Thoracic aorta (tissue), 2 donors: Measurements from ENCODE around the gene RAD23A. TPM values are rescaled to one million over a fixed set of nuclear protein-coding genes. Genes with fewer than 3 reads are reported as not detected.
"Not testable (repeated sequence)": the region's sequence is repeated elsewhere in the genome, so short reads cannot be mapped to it uniquely, and the experiment has no call there.

ENCODE experiments used
- ATAC-seq: fragments of 150-250 bp; one replicate; pipeline ENCODE4 v1.8.0; 2017; ENCODE audit warnings: low read depth; ENCODE audit not compliant: insufficient number of reproducible peaks, low FRiP score
- DNase-seq: peaks from one replicate; pipeline ENCODE4 v3.0.0-alpha.2; 2020; ENCODE audit warnings: low spot score
- H3K27ac ChIP-seq, 2 donors: fragments of 200-600 bp; sonication (generic); 1 replicate in 1 of 2; 2 replicates in 1 of 2; pipeline ENCODE4 v1.5.1; 2016; ENCODE audit warnings: mild to moderate bottlenecking in 2 of 2, moderate library complexity in 2 of 2
- H3K27me3 ChIP-seq: fragments of 200-600 bp; sonication (generic); replicated peaks from 2 replicates; pipeline ENCODE4 v1.6.0; 2016; ENCODE audit warnings: mild to moderate bottlenecking; ENCODE audit not compliant: insufficient read depth
- H3K36me3 ChIP-seq: fragments of 200-600 bp; sonication (generic); one replicate; pipeline ENCODE4 v1.5.1; 2016
- H3K4me1 ChIP-seq, 2 donors: fragments of 200-600 bp; sonication (generic); 1 replicate in 1 of 2; 2 replicates in 1 of 2; pipeline versions ENCODE4 v1.5.1 to v1.6.0; 2016; ENCODE audit warnings: low read depth in 2 of 2, mild to moderate bottlenecking in 1 of 2; ENCODE audit not compliant: control insufficient read depth in 1 of 2
- H3K4me3 ChIP-seq: fragments of 200-600 bp; sonication (generic); 2 replicates; pipeline ENCODE4 v1.5.1; 2016; ENCODE audit warnings: mild to moderate bottlenecking
- H3K9me3 ChIP-seq: fragments of 200-600 bp; sonication (generic); 2 replicates; pipeline ENCODE4 v1.5.1; 2016
- total RNA-seq, 2 donors: library from RNA; depleted of rRNA; stranded (reverse); fragments of >200 nt; gene quantifications; one replicate each; pipeline versions ENCODE4 v1.1.0 to v1.2.3, GENCODE V29; 2016
- TF ChIP-seq, protein P1 (sequence below): fragments of 200-600 bp; sonication (generic); IDR thresholded peaks from one replicate; pipeline ENCODE4 v1.5.1; 2019; ENCODE audit warnings: antibody characterized with exemption

Gene RAD23A
- total RNA-seq, 2 donors from 2014 or later = 116 to 130 TPM

DNA sequence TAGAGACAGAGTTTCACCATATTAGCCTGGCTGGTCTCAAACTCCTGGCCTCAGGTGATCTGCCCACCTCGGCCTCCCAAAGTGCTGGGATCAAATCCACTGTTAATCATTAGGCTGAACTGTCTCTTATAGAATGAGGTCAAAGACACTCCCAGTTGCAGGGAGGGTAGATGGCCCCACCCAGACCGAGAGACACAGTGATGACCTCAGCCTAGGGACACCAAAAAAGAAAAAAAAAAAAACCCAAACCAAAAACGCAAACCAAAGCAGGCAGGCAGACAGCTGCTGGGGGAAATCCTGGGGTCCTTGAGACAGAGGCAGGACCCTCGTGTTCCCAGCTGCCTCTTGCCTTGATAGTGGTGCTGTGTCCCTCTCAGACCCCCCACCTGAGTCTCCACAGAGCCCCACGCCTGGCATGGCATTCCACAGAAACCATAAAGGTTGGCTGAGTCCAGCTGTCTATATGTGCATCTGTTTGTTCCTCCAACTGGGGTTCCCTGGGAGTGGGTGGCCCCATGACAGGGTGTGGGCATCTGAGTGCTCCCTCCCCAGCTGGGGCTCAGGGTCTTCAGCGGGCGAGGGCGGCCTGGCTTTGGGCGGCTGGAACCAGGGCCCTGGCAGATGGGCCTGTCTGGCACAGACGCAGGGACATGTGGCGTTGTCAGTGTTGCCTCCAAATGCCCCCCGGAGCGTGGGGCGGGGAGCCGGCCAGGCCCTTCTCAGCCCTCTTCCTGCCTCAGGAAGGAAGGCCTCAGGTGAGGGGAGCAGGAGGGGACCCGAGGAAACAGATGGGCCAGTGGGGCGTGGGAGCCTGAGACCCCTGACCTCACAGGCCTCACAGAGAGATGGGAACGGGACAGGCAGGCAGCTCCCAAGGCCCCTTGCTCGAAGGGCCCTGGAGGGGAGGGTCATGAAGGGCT lies 28.9 kb downstream of the RAD23A start:
- TF ChIP-seq, protein P1, sequence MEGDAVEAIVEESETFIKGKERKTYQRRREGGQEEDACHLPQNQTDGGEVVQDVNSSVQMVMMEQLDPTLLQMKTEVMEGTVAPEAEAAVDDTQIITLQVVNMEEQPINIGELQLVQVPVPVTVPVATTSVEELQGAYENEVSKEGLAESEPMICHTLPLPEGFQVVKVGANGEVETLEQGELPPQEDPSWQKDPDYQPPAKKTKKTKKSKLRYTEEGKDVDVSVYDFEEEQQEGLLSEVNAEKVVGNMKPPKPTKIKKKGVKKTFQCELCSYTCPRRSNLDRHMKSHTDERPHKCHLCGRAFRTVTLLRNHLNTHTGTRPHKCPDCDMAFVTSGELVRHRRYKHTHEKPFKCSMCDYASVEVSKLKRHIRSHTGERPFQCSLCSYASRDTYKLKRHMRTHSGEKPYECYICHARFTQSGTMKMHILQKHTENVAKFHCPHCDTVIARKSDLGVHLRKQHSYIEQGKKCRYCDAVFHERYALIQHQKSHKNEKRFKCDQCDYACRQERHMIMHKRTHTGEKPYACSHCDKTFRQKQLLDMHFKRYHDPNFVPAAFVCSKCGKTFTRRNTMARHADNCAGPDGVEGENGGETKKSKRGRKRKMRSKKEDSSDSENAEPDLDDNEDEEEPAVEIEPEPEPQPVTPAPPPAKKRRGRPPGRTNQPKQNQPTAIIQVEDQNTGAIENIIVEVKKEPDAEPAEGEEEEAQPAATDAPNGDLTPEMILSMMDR = no peak
- Histone ChIP-seq H3K36me3 (no peaks in the 10 kb centered on the region), H3K4me3 (no peak overlapping the region), H3K27me3 (no peaks in the 10 kb centered on the region), H3K27ac (no peak overlapping the region), H3K9me3 (no peaks in the 10 kb centered on the region), H3K4me1 (peaks cover 0 to 6% of the 10 kb centered on the region in 2 donors)
- ATAC-seq (no peak), DNase-seq (no peak)

DNA sequence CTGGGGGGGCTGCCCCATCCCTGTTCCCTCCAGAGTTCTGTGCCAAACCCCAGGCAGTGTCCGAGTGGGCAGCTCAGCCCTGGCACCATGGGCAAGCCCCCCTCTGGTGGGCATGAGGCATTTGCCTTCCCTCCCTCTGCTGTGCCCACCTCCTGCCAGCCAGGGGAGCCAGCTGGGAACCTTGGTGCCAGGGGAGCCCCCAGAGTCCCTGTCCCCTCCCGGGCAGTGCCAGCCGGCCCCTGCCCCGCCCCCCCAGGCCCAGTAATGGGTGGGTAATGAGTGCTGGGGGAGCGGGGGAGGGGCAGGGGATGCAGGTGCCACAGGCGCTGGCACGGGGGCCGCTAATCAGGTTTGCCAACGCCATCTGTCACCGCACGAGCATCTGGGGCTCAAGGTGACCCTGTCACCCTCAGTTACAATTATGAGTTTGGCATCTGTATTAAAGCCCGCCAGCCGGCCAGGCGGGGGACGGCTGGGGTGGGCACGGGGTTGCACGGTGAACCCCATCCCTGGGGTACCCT lies 29.6 kb downstream of the RAD23A start:
- ATAC-seq (no peak), DNase-seq (no peak)
- Histone ChIP-seq H3K27ac (no peak overlapping the region), H3K9me3 (no peaks in the 10 kb centered on the region), H3K4me1 (no peaks in the 10 kb centered on the region), H3K4me3 (no peak overlapping the region), H3K27me3 (no peaks in the 10 kb centered on the region), H3K36me3 (no peaks in the 10 kb centered on the region)
- TF ChIP-seq, protein P1 = no peak

DNA sequence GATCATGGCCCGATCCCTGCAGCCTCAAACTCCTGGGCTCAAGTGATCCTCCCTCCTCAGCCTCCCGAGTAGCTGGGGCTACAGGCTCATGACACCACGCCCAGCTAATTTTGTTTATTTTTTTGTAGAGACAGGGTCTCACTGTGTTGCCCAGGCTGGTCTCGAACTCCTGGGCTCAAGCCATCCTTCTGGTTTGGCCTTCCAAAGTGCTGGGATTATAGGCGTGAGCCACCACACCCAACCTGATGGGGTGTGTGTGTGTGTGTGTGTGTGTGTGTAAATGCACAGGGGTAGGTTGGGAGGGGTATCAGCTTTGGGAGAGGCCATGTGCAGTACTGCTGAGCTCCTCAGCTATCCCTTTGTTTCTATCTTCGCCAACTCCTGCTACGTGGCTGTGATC lies 30.4 kb downstream of the RAD23A start:
- DNase-seq, H3K4me3 ChIP-seq, H3K27me3 ChIP-seq, H3K27ac ChIP-seq, H3K36me3 ChIP-seq, ATAC-seq, H3K4me1 ChIP-seq, H3K9me3 ChIP-seq: not testable (repeated sequence)

DNA sequence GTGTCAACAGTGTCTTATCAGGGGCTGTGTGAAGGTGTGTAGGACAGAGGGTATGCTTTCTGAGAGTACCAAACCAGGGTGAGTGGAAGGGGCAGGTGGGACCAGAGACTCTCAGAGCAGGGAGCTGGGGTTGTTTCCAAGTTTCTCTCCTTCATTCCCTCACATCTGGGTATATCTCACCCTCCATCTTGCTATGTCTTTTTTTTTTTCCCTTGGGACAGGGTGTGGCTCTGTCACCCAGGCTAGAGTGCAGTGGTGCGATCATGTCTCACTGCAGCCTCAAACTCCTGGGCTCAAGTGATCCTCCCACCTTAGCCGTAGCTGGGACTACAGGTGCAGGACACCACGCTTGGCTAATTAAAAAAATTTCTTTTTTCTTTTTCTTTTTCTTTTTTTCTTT lies 34.3 kb downstream of the RAD23A start:
- Histone ChIP-seq H3K9me3 (no peaks in the 10 kb centered on the region), H3K4me1 (peaks cover 0 to 5% of the 10 kb centered on the region in 2 donors), H3K4me3 (no peak overlapping the region), H3K27me3 (no peaks in the 10 kb centered on the region), H3K27ac (no peak overlapping the region), H3K36me3 (no peaks in the 10 kb centered on the region)
- no peak for DNase-seq
- no peak for ATAC-seq
- TF ChIP-seq, protein P1 = no peak

DNA sequence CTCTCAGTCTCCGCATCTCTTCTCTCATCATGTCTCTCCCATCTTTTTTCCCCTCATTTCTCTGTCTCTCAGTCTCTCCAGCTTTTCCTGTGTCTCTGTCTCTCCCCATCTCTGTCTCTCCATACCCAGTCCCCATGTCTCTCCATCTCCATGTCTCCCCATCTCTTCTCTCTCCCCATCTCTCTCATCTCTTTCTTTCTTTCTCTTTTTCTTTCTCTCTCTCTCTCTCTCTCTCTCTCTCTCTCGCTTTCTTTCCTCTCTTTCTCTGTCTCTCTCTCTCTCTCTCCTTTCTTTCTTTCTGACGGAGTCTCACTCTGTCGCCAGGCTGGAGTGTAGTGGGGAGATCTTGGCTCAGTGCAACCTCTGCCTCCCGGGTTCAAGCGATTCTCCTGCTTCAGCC lies 37.0 kb downstream of the RAD23A start:
- DNase-seq = no peak
- Histone ChIP-seq H3K36me3 (no peaks in the 10 kb centered on the region), H3K4me1 (peaks cover 0 to 5% of the 10 kb centered on the region in 2 donors), H3K9me3 (no peaks in the 10 kb centered on the region), H3K27ac (no peak overlapping the region), H3K4me3 (no peak overlapping the region), H3K27me3 (no peaks in the 10 kb centered on the region)
- no peak for ATAC-seq
- TF ChIP-seq, protein P1 = no peak
